ENCODE data around the gene PSEN2.

DNA sequence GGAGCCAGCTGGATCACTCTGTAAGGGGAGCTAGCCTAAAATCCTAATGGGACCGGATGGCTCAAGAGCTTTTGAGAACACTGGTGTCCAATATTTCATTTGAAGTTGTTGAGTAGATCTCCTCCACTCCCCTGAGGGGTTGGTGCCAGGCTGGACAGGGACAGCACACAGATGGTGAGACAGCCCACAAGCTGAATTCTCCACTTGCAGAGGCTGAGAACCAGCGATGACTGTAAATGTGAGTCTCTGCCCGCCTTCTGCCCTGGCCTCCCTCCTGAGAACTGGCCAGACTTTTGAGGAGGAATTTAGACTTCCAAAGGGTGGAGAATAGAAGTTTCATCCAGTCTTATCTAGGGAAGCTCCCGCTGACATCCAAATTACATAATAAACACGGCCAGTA is 49.2 kb downstream of the PSEN2 start:
- no peak for TF ChIP-seq SRSF1 (IDR thresholded peaks at IDR 0.05; ENCODE audit: low read depth, low read length)
- no peak for TF ChIP-seq SETDB1 (IDR thresholded peaks at IDR 0.05; ENCODE audit: low read length)
- TF ChIP-seq YY1 (IDR thresholded peaks at IDR 0.05; ENCODE audit: borderline replicate concordance in 1 of 3, control insufficient read depth in 1 of 3, extremely low read depth in 1 of 3, insufficient read depth in 3 of 3, insufficient read length in 1 of 3, insufficient replicate concordance in 2 of 3, low read depth in 1 of 3, low read length in 2 of 3) = no peak
- TF ChIP-seq, protein P1, sequence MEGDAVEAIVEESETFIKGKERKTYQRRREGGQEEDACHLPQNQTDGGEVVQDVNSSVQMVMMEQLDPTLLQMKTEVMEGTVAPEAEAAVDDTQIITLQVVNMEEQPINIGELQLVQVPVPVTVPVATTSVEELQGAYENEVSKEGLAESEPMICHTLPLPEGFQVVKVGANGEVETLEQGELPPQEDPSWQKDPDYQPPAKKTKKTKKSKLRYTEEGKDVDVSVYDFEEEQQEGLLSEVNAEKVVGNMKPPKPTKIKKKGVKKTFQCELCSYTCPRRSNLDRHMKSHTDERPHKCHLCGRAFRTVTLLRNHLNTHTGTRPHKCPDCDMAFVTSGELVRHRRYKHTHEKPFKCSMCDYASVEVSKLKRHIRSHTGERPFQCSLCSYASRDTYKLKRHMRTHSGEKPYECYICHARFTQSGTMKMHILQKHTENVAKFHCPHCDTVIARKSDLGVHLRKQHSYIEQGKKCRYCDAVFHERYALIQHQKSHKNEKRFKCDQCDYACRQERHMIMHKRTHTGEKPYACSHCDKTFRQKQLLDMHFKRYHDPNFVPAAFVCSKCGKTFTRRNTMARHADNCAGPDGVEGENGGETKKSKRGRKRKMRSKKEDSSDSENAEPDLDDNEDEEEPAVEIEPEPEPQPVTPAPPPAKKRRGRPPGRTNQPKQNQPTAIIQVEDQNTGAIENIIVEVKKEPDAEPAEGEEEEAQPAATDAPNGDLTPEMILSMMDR (IDR thresholded peaks at IDR 0.05 in 2 of 3, conservative IDR thresholded peaks at IDR 0.05 in 1 of 3; ENCODE audit: insufficient read depth in 2 of 3, low read depth in 1 of 3, low read length in 3 of 3) = no peak
- TF ChIP-seq, protein P2, sequence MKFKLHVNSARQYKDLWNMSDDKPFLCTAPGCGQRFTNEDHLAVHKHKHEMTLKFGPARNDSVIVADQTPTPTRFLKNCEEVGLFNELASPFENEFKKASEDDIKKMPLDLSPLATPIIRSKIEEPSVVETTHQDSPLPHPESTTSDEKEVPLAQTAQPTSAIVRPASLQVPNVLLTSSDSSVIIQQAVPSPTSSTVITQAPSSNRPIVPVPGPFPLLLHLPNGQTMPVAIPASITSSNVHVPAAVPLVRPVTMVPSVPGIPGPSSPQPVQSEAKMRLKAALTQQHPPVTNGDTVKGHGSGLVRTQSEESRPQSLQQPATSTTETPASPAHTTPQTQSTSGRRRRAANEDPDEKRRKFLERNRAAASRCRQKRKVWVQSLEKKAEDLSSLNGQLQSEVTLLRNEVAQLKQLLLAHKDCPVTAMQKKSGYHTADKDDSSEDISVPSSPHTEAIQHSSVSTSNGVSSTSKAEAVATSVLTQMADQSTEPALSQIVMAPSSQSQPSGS (CRISPR knock-in tag; IDR thresholded peaks at IDR 0.05) = no peak
- TF ChIP-seq CBFB (CRISPR knock-in tag; IDR thresholded peaks at IDR 0.05) = no peak
- no peak for TF ChIP-seq HLTF (IDR thresholded peaks at IDR 0.05)
- no peak for TF ChIP-seq JUNB (CRISPR knock-in tag; conservative IDR thresholded peaks at IDR 0.05)
- TF ChIP-seq, protein P3, sequence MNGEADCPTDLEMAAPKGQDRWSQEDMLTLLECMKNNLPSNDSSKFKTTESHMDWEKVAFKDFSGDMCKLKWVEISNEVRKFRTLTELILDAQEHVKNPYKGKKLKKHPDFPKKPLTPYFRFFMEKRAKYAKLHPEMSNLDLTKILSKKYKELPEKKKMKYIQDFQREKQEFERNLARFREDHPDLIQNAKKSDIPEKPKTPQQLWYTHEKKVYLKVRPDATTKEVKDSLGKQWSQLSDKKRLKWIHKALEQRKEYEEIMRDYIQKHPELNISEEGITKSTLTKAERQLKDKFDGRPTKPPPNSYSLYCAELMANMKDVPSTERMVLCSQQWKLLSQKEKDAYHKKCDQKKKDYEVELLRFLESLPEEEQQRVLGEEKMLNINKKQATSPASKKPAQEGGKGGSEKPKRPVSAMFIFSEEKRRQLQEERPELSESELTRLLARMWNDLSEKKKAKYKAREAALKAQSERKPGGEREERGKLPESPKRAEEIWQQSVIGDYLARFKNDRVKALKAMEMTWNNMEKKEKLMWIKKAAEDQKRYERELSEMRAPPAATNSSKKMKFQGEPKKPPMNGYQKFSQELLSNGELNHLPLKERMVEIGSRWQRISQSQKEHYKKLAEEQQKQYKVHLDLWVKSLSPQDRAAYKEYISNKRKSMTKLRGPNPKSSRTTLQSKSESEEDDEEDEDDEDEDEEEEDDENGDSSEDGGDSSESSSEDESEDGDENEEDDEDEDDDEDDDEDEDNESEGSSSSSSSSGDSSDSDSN (IDR thresholded peaks at IDR 0.05; ENCODE audit: borderline replicate concordance in 1 of 2, low read depth in 2 of 2, low read length in 2 of 2) = no peak
- TF ChIP-seq PHF20 (IDR thresholded peaks at IDR 0.05; ENCODE audit: partially characterized antibody) = no peak
- TF ChIP-seq EP300 (IDR thresholded peaks at IDR 0.05; ENCODE audit: low read length) = no peak
- no peak for TF ChIP-seq ZNF785 (CRISPR knock-in tag; IDR thresholded peaks at IDR 0.05)
